Hepatocyte (in vitro differentiated cells): ENCODE measurements around the gene HIVEP1.

Experiments
- EZH2 ChIP-seq: fragments of 200-600 bp; sonication (generic); IDR thresholded peaks from 2 replicates; pipeline ENCODE4 v1.6.1; 2016; ENCODE audit warnings: antibody characterized with exemption, mild to moderate bottlenecking, borderline replicate concordance
- TF ChIP-seq, protein P1 (sequence below): fragments of 200-600 bp; sonication (generic); IDR thresholded peaks from 2 replicates; pipeline ENCODE4 v1.5.1; 2016; ENCODE audit warnings: antibody characterized with exemption, mild to moderate bottlenecking; ENCODE audit not compliant: poor library complexity

DNA sequence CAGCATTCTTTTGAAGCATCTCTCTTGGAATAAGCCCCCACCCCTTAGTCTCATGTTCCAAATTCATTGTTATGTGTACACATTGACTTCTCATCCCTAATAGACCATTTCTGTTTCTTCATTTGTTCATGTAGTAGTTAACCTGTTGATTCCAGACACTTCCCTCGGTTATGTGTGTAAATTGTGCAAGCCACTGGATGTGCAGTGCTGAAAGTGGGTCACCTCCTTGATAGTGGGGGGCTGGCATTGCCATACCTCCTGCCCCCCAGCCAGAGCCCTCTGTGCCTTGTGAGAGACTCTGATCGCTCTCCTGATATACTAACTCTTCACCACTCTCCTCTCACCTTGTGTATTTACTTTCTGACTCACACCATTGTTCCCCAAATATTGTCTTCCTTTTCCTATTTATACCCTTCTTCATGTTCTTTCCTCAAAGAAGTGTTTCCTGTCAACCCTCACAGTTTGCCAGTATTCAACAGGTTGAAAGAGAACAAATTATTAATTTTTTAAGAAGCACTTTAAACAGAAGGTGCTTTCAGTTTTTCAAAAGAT is 59.0 kb downstream of the HIVEP1 start:
- TF ChIP-seq, protein P1, sequence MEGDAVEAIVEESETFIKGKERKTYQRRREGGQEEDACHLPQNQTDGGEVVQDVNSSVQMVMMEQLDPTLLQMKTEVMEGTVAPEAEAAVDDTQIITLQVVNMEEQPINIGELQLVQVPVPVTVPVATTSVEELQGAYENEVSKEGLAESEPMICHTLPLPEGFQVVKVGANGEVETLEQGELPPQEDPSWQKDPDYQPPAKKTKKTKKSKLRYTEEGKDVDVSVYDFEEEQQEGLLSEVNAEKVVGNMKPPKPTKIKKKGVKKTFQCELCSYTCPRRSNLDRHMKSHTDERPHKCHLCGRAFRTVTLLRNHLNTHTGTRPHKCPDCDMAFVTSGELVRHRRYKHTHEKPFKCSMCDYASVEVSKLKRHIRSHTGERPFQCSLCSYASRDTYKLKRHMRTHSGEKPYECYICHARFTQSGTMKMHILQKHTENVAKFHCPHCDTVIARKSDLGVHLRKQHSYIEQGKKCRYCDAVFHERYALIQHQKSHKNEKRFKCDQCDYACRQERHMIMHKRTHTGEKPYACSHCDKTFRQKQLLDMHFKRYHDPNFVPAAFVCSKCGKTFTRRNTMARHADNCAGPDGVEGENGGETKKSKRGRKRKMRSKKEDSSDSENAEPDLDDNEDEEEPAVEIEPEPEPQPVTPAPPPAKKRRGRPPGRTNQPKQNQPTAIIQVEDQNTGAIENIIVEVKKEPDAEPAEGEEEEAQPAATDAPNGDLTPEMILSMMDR = no peak
- TF ChIP-seq EZH2 = no peak
